ENCODE measurements around the gene PLAU.
"Not testable (repeated sequence)": the region's sequence is repeated elsewhere in the genome, so short reads cannot be mapped to it uniquely, and the experiment has no call there.

Gene PLAU

DNA sequence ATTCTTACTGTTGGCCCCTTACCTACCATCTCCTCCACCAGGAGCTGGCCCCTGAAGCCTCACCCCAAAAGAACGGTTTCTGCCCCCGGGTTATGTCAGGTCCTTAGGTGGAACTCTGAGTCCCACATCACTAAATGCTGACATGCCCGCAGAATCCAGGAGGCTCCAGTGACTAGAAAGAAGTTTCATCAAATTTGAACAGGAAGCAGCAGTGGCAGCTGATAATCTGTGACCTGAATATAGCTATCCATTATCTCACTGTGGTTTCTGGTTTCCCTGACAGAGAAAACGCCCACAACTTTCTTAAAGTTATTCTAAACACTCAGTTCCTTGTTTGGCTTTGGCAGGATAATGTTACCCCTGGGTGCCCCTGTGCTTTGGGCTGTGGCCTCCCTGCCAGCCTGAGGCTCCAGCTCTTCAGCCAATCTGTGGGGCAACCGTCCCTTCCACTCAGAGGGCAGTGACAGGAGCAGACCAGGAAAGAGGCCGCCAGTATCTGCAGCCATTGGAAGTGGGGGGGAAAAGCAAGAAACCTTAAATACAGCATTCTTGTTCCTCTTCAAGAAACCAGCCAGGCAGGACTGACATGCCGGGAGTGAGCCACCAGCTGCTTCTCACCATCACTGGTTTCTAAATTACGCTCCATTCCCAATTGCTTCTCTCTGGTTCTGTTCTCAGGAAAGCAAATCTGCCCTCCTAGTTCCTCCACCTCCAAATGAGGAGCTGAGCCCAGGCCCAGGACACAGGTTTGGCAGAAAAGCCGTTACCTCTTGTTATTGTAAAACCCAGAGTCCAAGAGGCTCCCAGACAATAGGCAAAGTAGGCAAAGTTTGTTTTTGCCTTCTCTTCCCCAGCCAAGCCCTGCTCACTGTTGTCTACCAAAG lies 45.8 kb downstream of the PLAU start:
- no peak for DNase-seq

DNA sequence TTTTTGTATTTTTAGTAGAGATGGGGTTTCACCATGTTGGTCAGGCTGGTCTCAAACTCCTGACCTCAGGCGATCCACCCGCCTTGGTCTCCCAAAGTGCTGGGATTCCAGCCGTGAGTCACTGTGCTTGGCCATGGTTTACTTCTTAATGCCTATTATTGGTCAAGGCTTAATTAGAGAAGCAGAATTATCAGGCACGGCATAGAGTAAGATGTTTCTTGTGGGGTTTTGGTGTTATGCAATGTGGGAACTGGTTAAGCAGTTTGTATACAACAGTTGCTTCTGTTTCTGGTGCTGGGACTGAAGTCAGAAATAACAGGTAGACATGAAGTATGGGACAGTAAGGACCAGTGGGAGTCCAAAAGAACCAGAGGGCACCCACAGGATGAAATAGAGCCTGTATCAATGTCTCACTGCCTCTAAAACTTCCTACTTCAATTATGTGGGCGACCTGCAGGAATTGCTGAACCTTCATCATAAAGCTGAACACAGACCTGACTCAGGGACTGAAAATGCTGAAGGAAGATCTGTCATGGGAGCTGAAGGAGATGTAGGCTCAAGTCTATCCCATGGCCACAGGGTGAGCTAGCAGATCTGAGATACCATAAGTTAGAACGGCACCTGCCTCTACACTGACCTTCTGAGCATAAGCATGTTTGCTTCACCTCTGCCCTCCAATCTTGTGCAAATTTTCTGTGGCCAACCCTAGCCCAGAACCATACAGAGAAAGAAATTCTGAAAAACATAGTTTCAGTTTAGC lies 48.7 kb downstream of the PLAU start:
- DNase-seq, result no peak

DNA sequence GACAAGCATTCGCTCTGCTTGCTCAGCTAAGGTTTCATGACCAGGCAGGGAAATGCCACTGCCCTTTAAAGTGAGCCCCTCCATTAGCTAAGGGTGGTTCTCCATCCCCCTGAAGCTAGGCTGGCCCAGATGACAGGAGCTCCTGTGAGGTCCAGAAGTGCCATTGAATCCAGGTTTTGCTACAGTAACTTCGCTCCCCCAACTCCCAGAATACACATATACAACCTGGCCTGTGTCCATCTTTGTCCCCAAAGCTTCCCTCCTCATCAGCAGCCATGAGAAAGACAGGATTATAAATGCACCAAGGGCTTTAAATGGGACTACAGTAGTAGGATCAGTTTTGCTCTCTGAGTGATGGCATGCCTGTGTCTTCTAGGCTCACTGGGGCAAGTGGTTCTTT lies 51.5 kb downstream of the PLAU start:
- DNase-seq, result no peak

DNA sequence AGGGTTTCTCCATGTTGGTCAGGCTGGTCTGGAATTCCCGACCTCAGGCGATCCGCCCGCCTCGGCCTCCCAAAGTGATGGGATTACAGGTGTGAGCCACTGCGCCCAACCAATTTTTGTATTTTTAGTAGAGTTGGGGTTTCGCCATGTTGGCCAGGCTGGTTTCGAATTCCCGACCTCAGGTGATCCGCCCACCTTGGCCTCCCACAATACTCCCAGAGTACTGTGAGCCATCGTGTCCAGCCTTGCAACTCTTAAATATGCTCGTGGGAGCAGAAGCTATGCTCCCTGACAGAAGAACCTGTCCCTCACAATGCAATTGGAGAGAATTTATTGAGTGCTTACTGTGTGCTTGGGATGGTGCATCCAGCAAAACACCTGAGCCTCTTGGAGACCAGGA lies 52.6 kb downstream of the PLAU start:
- not testable (repeated sequence) for DNase-seq

DNA sequence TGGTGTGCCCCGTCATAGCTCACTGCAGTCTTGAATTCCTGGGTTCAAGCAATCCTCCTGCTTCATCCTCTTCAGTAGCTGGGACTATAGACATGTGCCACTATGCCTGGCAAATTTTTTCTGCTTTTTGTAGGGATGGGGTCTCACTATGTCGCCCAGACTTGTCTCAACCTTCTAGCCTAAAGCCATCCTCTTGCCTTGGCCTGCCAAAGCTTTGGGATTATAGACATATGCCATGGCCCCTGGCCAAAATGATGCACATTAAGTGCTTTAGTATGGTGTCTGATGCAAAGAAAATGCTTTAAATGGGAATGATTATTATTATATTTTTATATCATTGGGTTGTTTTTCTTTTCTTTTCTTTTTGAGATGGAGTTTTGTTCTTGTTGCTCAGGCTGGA lies 53.8 kb downstream of the PLAU start:
- no peak for DNase-seq

DNA sequence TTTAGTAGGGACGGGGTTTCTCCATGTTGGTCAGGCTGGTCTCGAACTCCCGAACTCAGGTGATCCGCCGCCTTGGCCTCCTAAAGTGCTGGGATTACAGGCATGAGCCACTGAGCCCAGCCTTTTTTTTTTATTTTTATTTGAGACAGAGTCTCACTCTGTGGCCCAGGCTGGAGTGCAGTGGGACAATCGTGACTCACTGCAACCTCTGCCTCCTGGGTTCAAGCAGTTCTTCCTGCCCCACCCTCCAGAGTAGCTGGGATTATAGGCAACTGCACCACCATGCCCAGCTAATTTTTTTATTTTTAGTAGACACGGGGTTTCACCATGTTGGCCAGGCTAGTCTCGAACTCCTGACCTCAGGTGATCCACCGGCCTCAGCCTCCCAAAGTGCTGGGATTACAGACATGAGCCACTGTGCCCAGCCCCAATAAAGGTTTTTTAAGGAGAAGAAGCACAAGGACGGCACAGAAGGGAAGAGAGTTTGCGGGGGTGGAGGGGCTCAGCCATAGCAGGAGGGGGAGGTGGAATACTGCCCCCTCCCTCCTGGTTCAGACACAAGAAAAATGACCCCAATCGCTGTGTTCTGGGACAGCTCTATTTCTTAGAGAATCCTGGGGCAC lies 54.4 kb downstream of the PLAU start:
- not testable (repeated sequence) for DNase-seq

DNA sequence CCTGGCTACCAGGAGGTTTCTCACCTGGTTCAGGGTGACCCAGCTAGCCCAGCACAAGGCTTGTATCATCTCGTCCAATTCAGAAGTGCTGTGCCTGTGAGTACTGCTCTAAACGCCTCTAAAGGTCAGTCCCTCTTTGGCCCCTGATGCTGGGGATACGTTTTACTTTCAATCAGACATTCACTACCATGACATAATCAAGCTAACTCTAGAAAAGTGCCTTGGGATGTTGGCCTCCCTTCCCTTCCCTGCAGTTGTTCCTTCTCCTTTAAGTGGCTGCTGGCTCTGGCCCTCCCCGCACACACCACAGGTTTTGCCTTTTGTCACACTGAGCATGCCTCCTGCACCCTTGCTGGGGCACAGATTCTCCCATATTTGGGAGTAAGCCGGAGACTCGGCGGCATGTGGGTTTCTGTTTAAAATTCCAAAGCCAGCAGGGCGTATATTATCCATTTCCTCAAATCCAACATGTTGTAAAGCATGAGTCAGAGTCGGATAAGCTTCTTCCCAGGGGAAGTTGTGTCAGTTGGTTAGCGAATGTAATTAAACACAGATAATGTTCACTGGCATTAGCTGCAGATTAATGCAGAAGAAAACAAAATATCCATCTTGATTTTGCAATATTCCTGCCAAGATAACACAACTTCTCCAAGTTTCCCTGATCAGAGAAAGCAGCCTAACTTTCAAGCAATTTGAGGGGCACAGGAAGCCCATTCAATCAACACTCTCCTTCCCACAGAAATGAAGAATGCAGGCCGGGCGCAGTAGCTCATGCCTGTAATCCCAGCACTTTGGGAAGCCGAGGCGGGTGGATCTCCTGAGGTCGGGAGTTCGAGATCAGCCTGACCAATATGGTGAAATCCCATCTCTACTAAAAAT lies 55.2 kb downstream of the PLAU start:
- no peak for DNase-seq

DNA sequence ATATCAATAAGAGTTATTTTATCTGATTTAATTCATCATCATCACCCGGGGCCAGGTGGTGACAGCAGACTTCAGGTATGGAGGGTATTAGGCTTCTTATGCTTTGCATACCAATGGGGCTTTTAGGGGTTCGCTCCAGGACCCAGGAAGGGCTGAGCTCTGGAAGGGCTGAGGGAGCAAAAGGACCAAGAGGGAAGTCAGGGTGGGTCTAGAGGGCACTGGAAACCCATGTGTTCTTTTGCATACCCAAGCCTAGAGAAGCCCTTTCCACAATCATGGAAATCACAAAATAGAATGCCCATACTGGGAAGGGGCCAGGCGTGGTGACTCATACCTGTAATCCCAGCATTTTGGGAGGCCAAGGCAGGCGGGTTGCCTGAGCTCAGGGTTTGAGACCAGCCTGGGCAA lies 56.1 kb downstream of the PLAU start:
- DNase-seq, result no peak

Data from NCI-H1092 (cell line).